ENCODE results near the gene SBF2. TPM values are rescaled to one million over a fixed set of nuclear protein-coding genes. Genes with fewer than 3 reads are reported as not detected.

Gene SBF2
- total RNA-seq, 4 donors from 2014 or later: 53.8 to 125 (median 76.4) TPM

GRCh38 chr11:9776203-9776602, 517.8 kb downstream of the SBF2 start:
- TF ChIP-seq CTCF (IDR thresholded peaks at IDR 0.05): no peak
- DNase-seq (ENCODE audit: low spot score) (no peak), ATAC-seq (ENCODE audit: low FRiP score) (no peak)

DNA sequence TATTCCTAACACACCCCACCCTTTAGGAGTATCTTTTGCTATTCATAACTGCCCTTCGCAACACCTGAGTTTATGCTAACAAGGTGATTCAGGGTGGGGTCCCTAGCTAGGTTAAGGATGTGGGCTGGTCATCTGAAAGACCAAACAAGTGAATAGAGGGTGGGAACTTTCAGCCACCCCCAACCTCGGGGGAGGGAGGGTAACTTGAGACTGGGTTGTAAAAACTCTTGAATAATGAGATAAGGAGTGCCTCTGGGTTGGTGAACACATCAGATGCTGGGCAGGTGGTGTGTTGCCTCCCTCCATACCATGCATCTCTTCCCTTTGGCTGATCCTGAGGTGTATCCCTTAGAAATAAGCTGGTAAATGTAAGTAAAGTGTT, 518.6 kb downstream of the SBF2 start:
- DNase-seq (ENCODE audit: low spot score) (no peak), ATAC-seq (ENCODE audit: low FRiP score) (no peak)
- TF ChIP-seq CTCF (IDR thresholded peaks at IDR 0.05): no peak

DNA sequence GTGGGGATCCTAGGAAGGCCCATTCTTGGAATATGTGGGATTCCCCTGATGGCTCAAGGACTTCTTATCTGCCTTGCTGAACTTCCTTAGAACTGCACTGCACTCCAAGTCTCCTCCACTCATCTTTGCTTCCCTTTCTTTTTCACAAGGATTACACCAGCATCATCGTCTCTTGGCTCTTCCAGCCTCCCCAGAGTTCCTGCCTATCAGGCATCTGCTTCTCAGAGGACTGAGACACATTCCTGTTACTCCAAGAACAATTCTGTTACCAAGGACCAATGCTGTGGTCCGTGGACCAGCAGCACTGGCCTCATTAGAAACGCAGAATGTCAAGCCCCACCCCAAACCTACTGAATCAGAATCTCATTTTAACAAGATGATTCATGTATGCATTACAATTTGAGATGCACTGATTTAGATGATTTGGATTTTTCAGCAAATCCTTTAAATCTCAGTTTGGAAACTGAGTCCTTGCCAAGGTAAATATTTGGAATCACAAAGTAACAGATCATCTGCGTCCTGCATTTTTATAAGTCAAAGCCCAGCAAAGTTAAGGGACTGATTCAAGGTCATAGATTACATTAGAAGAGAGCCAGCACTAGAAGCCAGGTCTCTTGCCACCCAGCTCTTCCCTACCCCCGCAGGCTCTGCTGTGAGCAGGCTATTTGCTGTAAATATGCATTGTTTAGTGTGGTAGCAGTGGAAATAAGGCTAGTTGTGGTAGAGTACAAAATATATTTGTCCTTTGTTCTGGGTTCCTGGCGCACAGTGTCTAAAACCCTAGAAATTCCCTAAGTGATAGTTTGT, 519.2 kb downstream of the SBF2 start:
- ATAC-seq (ENCODE audit: low FRiP score): no peak

DNA sequence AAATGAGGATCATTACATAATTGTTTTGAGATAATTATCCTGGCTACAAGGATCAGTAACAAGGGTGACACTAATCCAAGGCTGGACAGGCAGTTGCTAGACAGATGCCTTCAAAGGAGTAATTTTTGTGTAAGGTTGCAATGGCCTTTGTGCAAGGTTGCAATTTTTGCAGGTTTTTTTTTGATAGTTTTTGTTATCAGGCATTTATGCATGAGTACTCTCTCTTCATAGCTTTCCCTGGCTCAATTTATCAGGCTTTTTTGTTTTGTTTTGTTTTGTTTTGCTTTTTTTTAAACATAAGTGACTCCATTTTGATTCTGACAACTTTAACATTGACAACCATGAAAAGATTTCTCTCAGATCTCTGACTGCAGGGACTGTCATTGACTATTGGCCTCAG, 519.9 kb downstream of the SBF2 start:
- ATAC-seq (ENCODE audit: low FRiP score) (no peak), DNase-seq (ENCODE audit: low spot score) (no peak)
- no peak for TF ChIP-seq CTCF (IDR thresholded peaks at IDR 0.05)

More for the DNA sequence above, 519.2 kb downstream of the SBF2 start:
- no peak for DNase-seq (ENCODE audit: low spot score)
- no peak for TF ChIP-seq CTCF (IDR thresholded peaks at IDR 0.05)

DNA sequence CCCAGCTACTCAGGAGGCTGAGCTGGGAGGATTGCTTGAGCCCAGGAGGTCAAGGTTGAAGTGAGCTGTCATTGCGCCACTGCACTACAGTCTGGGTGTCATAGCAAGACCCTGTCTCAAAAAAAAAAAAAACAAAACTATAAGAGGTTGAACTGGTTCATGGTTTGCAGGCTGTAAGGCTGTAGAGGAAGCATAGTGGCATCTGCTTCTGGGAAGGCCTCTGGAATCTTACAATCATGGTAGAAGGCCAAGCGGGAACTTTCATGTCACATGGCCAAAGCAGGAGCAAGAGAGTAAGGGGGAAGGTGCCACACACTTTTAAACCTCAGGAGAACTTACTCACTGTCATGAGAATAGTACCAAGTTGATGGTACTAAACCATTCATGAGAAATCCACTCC, 520.5 kb downstream of the SBF2 start:
- no peak for DNase-seq (ENCODE audit: low spot score)
- no peak for ATAC-seq (ENCODE audit: low FRiP score)
- no peak for TF ChIP-seq CTCF (IDR thresholded peaks at IDR 0.05)

GRCh38 chr11:9772218-9772617, 521.8 kb downstream of the SBF2 start:
- no peak for DNase-seq (ENCODE audit: low spot score)
- no peak for TF ChIP-seq CTCF (IDR thresholded peaks at IDR 0.05)

DNA sequence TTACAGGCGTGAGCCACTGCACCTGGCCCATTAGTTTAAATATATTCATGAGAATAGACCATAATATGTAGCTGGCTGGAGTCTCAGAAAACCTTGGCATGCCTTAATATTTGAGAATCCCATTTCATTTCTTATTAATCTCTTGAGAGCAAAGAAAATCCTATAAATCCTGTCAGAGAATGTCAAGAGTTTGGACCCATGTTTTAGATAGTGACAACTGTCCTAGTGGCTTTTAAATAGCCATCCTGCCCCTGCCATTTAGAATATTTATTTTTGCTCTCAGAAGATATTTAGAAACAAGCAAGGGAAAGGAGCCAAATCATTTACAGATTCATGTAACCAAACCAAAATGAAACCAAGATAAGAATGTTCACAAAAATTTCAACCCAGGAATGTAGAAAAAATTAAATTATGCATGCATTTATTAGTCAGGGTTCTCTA, 522.9 kb downstream of the SBF2 start:
- TF ChIP-seq CTCF (IDR thresholded peaks at IDR 0.05): no peak
- ATAC-seq (ENCODE audit: low FRiP score) (no peak), DNase-seq (ENCODE audit: low spot score) (no peak)

More at GRCh38 chr11:9772218-9772617, 521.8 kb downstream of the SBF2 start:
- ATAC-seq (ENCODE audit: low FRiP score): no peak
